Breast epithelium (tissue), 3 donors: Measurements from ENCODE around the gene ITPR2.

Experiments used
- POLR2A ChIP-seq: fragments of 450-650 bp; IDR thresholded peaks from one replicate; pipeline ENCODE4 v1.6.1; 2016; ENCODE audit warnings: antibody characterized with exemption, mild to moderate bottlenecking, moderate library complexity
- POLR2AphosphoS5 ChIP-seq, 3 donors: sonication (generic); formaldehyde crosslinking; IDR thresholded peaks; one replicate each; pipeline ENCODE4 v1.6.1; 2017; ENCODE audit warnings: antibody characterized with exemption in 3 of 3
- TF ChIP-seq, protein P1 (sequence below), 3 donors: fragments of 450-650 bp; IDR thresholded peaks; one replicate each; pipeline ENCODE4 v1.5.1; 2016 to 2017; ENCODE audit warnings: antibody characterized with exemption in 3 of 3, mild to moderate bottlenecking in 3 of 3, moderate library complexity in 3 of 3

DNA sequence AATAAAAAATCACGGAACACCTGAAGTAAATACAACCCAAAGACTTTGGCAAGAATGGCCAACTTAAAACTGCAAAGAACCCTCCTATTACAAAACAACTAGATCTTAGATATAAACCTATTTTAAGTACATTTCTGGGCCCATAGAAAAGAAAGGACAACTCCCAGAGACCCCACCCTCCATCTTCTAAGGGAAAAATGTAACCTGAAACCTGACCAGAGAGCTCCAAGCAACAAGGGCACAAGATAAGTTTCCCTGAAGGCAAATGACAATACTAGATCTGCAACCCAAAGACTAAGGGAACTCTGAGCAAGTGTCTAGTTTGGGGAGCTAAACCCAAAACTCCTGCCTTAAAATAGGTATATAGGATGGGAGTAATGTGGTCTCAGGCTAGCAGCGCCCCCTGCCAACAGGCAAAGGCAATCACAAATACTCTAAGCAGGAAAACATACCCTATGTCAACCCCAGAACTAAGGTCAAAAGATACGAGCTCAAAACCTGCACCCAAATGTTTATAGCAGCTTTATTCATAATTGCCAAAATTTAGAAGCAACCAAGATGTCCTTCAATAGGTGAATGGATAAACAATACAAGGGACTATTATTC lies 218.9 kb downstream of the ITPR2 start:
- TF ChIP-seq, protein P1, sequence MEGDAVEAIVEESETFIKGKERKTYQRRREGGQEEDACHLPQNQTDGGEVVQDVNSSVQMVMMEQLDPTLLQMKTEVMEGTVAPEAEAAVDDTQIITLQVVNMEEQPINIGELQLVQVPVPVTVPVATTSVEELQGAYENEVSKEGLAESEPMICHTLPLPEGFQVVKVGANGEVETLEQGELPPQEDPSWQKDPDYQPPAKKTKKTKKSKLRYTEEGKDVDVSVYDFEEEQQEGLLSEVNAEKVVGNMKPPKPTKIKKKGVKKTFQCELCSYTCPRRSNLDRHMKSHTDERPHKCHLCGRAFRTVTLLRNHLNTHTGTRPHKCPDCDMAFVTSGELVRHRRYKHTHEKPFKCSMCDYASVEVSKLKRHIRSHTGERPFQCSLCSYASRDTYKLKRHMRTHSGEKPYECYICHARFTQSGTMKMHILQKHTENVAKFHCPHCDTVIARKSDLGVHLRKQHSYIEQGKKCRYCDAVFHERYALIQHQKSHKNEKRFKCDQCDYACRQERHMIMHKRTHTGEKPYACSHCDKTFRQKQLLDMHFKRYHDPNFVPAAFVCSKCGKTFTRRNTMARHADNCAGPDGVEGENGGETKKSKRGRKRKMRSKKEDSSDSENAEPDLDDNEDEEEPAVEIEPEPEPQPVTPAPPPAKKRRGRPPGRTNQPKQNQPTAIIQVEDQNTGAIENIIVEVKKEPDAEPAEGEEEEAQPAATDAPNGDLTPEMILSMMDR (IDR thresholded peaks at IDR 0.05), result peak in 2 of 3 donors; percentile 18 to 23
- no peak for TF ChIP-seq POLR2A
- no peak for TF ChIP-seq POLR2AphosphoS5 (IDR thresholded peaks at IDR 0.05)
